GM10847 (cell line): Measurements from ENCODE around the gene TMEM132D.

ENCODE experiments used
- POLR2A ChIP-seq: IDR thresholded peaks from 2 replicates; pipeline ENCODE4 v1.6.1; 2011; ENCODE audit not compliant: insufficient read length; ENCODE audit errors: extremely low read depth

Gene TMEM132D

DNA sequence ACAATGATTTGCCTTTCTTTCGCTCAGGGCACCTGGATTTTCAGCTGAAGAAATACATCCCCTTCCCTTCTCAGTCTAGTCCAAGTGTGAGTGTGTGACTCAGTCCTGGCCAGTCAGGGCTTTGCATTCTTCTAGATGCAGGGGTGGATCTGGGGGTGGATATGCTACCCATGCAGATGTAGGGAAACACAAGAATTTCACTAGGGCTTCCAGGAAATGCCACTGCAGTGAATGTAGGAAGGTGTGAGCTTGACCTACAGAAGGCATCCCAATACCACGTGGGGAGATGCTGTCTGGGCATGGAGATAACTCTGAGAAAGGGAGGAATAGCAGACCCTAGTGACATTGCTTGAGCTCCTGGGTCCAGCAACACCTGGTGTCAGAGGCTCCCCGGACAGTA is 646.3 kb downstream of the TMEM132D start:
- TF ChIP-seq POLR2A = no peak

DNA sequence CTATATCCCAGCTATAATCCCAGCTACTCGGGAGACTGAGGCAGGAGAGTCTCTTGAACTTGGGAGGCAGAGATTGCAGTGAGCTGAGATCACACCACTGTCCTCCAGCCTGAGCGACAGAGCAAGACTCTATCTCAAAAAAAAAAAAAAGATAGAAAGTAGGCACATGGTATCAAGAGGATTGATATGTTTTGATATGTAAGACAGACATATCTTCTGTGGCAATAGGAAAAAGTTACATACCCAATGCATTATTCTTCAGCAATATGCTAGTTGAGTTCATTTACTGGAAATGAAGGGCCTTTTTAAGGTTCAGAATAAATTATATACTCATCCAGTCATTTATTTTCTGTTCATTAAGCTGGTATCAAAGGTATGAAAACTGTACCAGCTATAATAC is 657.2 kb downstream of the TMEM132D start:
- TF ChIP-seq POLR2A = no peak

DNA sequence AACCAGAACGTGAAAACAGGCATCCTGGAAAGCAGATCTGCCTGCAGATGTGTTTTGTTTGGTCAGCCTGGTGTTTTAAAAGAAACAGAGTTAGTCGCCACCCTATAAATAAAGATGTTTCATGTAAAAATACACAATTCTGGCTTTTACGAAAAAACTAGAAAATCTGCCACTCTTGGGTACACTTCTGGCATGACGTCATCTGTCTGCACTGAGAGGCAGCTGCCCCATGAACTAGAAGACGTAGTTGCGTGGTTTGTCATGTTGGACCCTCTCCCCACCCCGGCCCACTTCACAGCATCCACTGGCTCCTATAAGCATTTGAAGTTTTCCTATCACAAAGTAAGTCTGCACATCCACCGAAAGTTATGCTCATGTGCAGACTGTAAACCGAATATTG is 658.1 kb downstream of the TMEM132D start:
- TF ChIP-seq POLR2A = no peak

DNA sequence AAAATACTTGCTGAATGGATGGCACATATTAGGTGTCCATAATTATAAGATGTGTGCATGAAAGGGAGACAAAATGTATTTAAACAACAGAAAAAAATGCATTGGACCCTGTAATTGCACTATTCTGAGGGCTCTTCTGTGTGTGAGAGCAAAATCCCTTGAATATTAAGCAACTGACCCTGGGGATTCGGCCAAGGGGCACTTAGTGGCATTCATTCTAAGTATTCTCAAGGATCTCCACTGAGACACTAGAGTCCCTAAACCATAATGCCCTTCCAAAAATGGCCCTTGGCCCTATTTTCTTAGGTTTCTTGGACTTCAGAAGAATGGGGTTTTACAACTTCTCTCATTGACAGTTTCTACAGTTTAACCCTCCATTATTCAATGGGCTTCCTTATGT is 662.0 kb downstream of the TMEM132D start:
- TF ChIP-seq POLR2A = no peak

DNA sequence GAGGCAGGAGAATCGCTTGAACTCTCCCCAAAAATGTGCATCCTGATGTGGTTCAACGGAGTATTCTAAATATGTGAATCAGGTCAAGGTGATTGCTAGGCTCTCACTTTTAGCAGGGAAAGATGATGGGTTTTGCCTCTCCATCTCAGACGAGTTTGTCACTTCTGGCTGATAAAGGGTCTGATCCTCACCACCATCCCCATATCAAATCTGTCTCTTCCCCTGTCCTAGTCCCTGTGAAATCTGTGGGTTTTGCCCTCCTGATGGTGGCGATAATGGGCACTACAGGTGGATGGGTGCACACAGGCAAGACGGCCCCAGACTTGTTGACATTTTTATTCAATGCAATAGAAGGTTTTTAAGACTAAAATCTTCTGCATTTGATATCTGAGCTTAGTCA is 665.9 kb downstream of the TMEM132D start:
- no peak for TF ChIP-seq POLR2A

DNA sequence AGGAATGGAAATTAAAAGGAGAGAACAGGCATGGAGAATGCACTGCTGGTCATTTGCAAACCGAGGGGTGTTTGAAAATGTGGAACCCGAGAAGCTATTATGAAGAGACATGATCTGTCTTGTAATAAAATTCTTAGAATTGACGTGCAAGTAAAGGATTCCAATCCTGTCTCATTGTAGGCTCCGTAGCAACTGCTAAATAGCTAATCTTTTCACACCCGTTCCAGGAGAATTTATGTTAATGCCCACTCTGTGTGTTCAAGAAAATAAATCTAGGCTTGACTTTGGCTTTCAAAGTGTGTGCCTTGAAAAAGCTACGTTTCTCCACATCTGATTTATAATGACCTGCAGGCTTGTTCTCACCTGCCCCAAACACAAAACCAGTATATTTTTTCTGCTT is 669.6 kb downstream of the TMEM132D start:
- TF ChIP-seq POLR2A = no peak

DNA sequence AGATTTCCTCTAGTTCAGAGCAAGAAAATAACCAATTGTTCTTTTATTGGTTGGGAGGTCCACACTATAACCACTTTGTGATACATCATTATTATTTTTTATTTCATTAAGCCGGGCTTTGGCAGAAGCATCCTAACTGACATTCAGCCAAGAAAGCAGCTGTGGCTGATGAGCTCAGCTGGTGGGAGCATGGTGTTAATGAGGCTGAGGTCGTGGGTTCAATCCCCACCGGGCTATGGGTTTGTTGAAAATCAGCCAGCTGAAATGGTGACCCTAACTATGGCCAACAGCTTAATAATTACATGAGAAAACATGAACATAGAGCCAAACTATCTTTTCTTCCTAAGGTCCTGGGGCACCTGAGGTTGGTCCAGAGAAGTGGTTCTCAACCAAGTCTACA is 672.3 kb downstream of the TMEM132D start:
- no peak for TF ChIP-seq POLR2A

DNA sequence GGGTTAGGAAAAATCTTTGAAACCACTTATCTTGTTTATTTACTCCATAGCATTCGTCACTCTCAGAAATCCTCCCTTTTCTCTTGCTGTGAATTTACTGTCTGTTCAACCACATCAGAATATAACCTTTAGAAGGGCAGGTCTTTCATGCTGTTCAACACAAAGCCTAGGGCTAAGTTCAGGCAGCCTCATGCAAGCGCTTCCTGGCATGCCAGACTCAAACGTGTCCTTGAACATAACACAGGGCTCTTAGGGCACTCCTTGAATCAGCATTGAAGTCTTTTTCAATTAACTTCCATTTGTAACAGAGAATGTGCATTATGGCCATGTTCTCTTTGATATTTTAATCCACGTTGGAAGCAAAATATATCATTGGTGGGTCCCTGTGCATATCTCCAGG is 672.8 kb downstream of the TMEM132D start:
- no peak for TF ChIP-seq POLR2A

DNA sequence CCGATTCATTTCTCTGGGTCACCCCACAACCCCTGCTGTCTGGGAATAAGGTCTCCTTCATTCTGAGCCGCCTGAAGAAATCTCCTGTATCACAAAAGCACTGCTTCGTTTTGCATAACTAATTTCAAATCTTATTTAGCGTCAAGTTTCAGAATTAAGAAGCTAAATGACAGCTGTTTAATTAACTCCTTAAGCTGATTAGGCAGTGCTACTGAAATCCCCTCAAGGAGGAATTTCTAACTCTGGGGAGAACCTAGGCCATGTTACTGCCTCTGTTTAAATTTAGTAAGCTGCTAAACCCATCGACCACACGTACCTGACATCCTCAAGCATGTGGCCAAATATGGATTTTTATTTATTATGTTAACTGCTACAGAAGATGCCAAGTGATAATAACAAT is 677.0 kb downstream of the TMEM132D start:
- no peak for TF ChIP-seq POLR2A

DNA sequence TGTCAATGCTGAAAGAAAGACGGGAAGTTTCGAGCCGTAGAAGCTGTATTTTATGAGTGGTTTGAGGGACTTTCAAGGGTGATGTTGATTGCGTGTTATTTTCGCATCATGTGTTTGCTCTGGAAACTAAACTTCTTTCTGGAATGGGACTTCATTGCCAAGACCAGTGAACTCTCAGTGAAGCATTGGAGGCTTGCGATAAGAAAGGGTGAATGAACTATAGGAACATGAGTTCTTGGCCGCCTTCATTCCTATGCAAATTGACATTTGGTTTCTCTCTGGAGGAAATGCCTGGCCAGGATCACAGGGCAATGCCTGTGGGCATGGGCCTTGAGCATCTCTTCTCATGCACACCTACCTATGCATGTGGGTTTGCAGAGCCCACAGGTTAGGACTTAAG is 677.8 kb downstream of the TMEM132D start:
- no peak for TF ChIP-seq POLR2A

DNA sequence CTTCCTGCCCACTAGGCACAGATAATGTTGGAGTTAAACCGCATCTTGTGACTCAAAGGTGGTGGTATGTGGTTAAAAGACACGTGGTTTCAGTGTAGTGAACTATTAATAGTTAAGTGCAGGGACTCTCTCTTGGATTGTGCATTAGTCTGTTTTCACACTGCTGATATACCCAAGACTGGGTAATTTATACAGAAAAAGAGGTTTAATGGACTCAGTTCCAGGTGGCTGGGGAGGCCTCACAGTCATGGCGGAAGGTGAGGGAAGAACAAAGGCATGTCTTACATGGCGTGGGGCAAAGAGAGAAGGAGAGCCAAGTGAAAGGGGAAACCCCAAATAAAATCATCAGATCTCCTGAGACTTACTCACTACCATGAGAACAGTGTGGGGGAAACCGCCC is 688.3 kb downstream of the TMEM132D start:
- no peak for TF ChIP-seq POLR2A

DNA sequence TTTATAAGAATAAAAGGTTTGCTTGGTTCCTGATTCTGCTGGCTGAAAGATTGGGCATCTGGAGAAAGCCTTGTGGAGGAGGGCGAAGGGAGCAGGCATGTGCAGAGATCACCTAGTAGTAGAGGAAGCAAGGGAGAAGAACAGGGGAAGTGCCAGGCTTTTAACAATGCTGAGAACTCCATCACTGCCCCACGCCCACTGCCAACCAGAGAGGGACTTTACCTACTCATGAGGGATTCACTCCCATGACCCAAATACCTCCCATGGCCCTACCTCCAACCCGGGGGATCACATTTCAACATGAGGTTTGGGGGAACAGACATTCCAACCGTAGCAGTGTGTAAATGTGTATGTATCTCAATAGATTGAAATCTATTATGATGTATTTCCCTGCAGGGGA is 690.3 kb downstream of the TMEM132D start:
- TF ChIP-seq POLR2A = no peak

DNA sequence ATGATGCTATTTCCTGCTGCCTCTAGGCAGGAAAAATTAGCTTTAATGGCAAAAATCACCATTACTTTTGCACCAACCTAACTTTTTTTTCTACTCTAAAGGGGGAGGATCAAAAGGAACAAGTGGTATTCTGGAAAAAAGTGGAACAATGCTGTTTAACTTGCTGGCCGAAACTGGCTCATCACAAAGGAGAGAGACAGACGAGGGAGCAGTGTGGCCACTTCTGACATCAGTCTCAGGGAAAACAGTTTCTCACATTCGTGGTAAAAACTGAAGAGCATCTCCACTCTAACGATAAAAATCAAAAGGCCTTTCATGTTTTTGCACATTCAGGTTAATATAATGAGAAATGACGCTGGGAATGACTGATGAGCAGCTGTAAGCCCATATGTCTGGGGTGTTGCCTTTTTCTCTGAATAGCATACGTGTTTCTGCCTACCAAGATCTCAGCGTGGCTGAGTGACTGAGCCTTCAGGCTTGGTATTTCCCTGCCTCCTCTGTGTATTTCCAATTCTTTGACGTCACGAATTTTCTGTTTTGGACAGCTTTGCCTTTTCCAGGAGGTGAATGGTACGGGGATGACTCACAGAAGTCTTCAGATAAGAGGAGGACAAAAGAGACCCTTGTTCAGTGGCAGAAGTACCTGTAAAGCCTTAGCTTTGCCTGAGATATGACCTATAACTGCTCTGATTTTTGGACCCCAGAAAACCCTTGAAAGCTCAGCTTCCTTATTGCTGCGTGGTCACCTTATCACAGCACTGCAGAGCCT is 691.8 kb downstream of the TMEM132D start:
- TF ChIP-seq POLR2A = no peak

DNA sequence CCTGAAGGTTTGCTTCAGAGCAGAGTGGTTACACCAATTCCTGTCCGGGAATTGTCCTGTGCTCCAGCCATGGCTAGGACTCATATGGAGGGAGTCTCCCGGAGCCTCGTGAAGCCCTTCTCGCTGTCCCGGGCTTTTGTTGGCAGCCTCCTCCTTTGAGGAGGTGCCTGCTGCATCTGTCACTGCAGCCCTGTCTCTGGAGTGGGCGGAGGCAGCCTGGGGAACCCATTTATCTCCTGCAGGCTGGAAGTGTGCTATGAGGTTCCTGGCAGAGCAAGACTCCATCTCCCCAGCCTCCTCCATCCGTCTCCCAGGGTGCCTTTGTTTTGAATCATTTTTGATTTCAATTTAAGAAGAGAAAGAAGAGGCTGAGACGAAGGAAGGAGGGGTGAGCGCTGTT is 695.3 kb downstream of the TMEM132D start:
- no peak for TF ChIP-seq POLR2A

DNA sequence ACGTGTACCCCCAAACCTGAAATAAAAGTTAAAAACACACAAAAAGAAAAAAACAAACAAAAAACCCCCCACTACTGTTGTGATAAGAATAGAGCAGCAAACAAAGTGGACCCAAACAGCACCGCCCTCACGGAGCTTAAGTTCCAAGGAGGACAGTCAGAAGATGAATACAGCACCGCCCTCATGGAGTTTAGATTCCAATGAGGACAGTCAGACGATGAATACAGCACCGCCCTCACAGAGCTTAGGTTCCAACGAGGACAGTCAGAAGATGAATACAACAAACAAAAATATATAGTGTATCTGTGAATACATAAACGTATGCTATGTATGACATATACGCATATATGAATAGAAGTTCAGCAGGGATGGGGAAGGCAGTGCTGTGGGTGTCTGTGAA is 696.7 kb downstream of the TMEM132D start:
- no peak for TF ChIP-seq POLR2A

DNA sequence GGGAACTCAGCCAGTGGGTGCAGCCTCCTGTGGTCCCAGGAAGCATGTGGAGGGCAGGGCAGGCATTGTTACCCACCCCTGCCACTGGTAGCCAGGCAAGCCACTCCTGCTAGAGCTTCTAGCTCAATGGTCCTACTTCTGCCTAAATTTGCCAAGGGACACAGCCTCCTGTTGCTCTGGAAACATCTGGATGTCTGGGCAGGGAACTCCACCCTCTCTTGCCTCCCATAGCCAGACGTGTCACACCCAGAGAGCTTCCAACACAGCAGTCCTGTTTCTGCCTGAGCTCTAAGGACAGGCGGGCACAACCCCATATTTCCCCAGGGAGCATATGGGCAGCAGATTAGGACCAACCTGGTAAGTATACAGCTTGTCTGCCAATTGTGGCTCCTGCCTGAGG is 700.4 kb downstream of the TMEM132D start:
- TF ChIP-seq POLR2A = no peak

DNA sequence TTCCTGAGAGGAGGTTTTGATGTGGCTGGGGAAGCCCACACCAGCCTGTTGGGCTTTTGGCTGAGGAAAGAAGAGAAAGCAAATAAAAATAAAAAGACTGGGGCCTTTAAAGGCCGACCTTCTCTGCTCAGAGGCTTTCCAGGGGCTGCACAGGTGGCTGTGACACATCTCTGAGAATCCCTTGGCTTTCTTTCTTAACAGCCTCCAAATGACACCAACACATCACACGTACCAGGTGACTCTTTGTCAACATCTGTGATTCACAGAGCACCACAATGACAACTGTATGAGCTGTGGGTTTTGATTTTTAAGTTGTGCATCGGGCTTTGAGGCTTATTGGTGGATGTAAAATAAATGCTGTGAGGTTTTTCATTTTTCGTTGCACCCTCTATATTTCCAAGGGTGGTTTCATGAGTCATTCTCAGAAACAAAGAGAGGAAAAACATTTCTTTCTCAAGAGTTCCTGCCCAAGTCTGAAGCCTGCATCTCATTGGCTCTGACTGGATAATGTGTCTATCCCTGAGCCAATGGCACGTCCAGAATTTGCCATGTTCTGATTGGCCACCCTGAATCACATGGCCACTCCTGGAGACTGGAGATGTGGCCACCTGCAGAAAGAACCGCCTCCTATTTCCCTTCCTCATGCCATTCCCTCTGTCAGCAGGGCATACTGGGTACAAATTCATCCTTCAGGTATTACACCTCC is 701.6 kb downstream of the TMEM132D start:
- TF ChIP-seq POLR2A = no peak
